Thymus (tissue), 11 donors: Measurements from ENCODE around the gene UBE2N. TPM values are rescaled to one million over a fixed set of nuclear protein-coding genes. Genes with fewer than 3 reads are reported as not detected.

ENCODE experiments used
- DNase-seq, 9 donors: peaks; one replicate each; pipeline ENCODE4 v3.0.0-alpha.2; 2013; ENCODE audit warnings: low spot score in 9 of 9, low read depth in 6 of 9, missing footprints in 1 of 9
- H3K27ac ChIP-seq, 2 donors: one replicate each; pipeline ENCODE4 v1.5.1; 2013; ENCODE audit warnings: control low read depth in 1 of 2, low read depth in 1 of 2, low read length in 1 of 2, mild to moderate bottlenecking in 1 of 2, moderate library complexity in 1 of 2
- H3K27me3 ChIP-seq, 2 donors: one replicate each; pipeline ENCODE4 v1.5.1; 2013; ENCODE audit warnings: low read length in 1 of 2; ENCODE audit not compliant: control insufficient read depth in 2 of 2, insufficient read depth in 1 of 2
- H3K36me3 ChIP-seq, 2 donors: one replicate each; pipeline ENCODE4 v1.5.1; 2013; ENCODE audit warnings: low read length in 1 of 2, mild to moderate bottlenecking in 1 of 2, moderate library complexity in 1 of 2; ENCODE audit not compliant: control insufficient read depth in 2 of 2, insufficient read depth in 2 of 2
- H3K4me1 ChIP-seq, 2 donors: one replicate each; pipeline ENCODE4 v1.5.1; 2013; ENCODE audit warnings: low read length in 2 of 2; ENCODE audit not compliant: control insufficient read depth in 2 of 2, insufficient read depth in 2 of 2
- H3K4me3 ChIP-seq, 2 donors: one replicate each; pipeline ENCODE4 v1.5.1; 2013; ENCODE audit warnings: low read length in 2 of 2, control low read depth in 1 of 2, mild to moderate bottlenecking in 1 of 2
- H3K9me3 ChIP-seq, 2 donors: one replicate each; pipeline ENCODE4 v1.5.1; 2013; ENCODE audit warnings: low read length in 1 of 2, mild to moderate bottlenecking in 1 of 2; ENCODE audit not compliant: control insufficient read depth in 2 of 2, insufficient read depth in 1 of 2
- WGBS: extraction: QIAGEN DNeasy Blood & Tissue Kit; methylation state at CpG from one replicate; pipeline ENCODE4 v1.1.7; 2013; 5-methylcytosine and 5-hydroxymethylcytosine counted together
- polyA plus RNA-seq: library from polyadenylated mRNA; stranded (reverse); fragments of 200-250 nt; gene quantifications from one replicate; pipeline ENCODE4 v1.2.3, GENCODE V29; 2013
- total RNA-seq: library from RNA; stranded (reverse); fragments of 120-200 nt; gene quantifications from one replicate; pipeline ENCODE4 v1.2.4, GENCODE V29; 2013
- donor health status: healthy.

The UBE2N gene
- total and polyA plus RNA-seq, 2 donors, result 91.2 to 132 TPM

DNA sequence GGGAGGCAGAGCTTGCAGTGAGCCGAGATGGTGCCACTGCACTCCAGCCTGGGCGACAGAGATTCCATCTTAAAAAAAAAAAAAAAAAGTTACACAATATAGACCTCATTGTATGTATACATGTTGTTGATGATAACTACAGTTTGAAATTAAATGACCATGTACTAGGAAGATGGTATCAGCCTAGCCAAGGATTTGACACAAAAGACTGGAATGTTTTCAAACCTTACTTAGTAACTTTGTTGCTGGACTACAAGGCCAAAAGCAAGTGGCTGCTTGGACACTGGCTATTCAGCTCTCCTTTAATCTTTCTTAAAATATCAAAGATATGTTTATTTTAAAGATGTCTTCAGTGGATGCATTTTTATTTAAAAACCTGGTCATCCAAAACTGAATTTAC, 82.9 kb downstream of the UBE2N start:
- Histone ChIP-seq H3K9me3 (no peaks in the 10 kb centered on the region), H3K27ac (no peak overlapping the region), H3K4me3 (no peak overlapping the region), H3K27me3 (no peaks in the 10 kb centered on the region), H3K4me1 (peaks cover 2 to 18% of the 10 kb centered on the region in 2 donors), H3K36me3 (no peaks in the 10 kb centered on the region)
- no peak for DNase-seq
- WGBS, result 98% methylated on average over 2 of the region's 2 CpGs

DNA sequence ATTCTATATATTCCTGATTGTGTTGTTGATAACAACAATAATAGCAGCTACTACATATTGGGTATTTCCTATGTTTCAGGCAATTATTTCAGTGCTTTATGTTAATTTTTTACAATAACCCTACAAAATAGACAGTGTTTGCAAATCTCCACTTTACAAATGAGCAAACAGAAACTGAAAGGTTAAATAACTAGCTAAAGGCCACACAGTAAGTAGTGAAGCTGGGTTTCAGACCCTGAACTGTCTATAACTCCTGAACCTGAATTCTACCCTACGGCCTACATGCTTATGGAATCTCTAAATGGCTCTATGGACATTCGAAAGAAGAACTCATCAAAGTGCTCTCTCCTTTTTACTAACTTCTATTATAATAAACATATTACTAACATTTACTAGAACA, 83.7 kb downstream of the UBE2N start:
- no peak for DNase-seq
- 96% methylated on average over 2 of the region's 2 CpGs for WGBS
- H3K9me3 ChIP-seq, result no peaks in the 10 kb centered on the region
- no peak overlapping the region for H3K4me3 ChIP-seq
- no peaks in the 10 kb centered on the region for H3K27me3 ChIP-seq
- H3K4me1 ChIP-seq, result peaks cover 0 to 12% of the 10 kb centered on the region in 2 donors
- no peaks in the 10 kb centered on the region for H3K36me3 ChIP-seq
- H3K27ac ChIP-seq, result no peak overlapping the region

DNA sequence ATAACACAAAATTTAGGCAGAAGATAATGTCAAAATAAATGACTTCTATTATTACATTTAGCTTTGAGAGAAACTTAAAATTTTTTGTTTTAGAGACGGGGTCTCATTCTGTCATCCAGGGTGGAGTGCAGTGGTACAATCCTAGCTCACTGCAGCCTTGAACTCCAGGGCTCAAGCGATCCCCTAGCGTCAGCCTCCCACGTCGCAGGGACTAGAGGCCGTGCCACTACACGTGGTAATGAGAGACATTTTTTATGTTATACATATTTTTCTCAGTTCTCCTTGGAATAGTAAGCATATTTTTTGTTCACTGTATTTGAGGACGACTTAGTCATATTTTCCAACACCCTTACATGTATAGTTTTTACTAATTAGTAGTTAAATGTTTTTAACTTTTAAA, 85.5 kb downstream of the UBE2N start:
- WGBS, result 98% methylated on average over 8 of the region's 8 CpGs
- H3K27ac ChIP-seq, result no peak overlapping the region
- no peaks in the 10 kb centered on the region for H3K36me3 ChIP-seq
- no peak overlapping the region for H3K4me3 ChIP-seq
- peaks cover 0 to 2% of the 10 kb centered on the region in 2 donors for H3K4me1 ChIP-seq
- H3K27me3 ChIP-seq, result no peaks in the 10 kb centered on the region
- DNase-seq, result no peak
- no peaks in the 10 kb centered on the region for H3K9me3 ChIP-seq

Other genes with a start within 250 kb of the UBE2N start
- 26.7 TPM for gene NUDT4, start 64.0 kb downstream of the UBE2N start, total RNA-seq
- 42.3 TPM for gene NUDT4, start 64.0 kb downstream of the UBE2N start, polyA plus RNA-seq
- gene MRPL42, start 25.6 kb upstream of the UBE2N start, total RNA-seq, result 72.7 TPM
- gene MRPL42, start 25.6 kb upstream of the UBE2N start, polyA plus RNA-seq, result 38.2 TPM
- gene SOCS2, start 130.7 kb upstream of the UBE2N start, total RNA-seq, result 18.6 TPM
- gene SOCS2, start 130.7 kb upstream of the UBE2N start, polyA plus RNA-seq, result 48.8 TPM
- 17.1 TPM for gene CRADD, start 235.4 kb upstream of the UBE2N start, total RNA-seq
- 13.9 TPM for gene CRADD, start 235.4 kb upstream of the UBE2N start, polyA plus RNA-seq